GM19395 (cell line): ENCODE measurements around the gene CEP78.
"Not testable (repeated sequence)": the region's sequence is repeated elsewhere in the genome, so short reads cannot be mapped to it uniquely, and the experiment has no call there.

ENCODE experiments used
- ATAC-seq: cut with Tn5 transposase; IDR thresholded peaks from one replicate; pipeline ENCODE4 v1.9.1; 2021; ENCODE audit warnings: mild to moderate bottlenecking, moderate library complexity; ENCODE audit not compliant: unreplicated experiment

The CEP78 gene

GRCh38 chr9:78232471-78232870, 3.4 kb upstream of the CEP78 start:
- ATAC-seq = not testable (repeated sequence)

- no peak for ATAC-seq
These were observed 1.1 kb upstream of the CEP78 start for GRCh38 chr9:78234810-78235209.

DNA sequence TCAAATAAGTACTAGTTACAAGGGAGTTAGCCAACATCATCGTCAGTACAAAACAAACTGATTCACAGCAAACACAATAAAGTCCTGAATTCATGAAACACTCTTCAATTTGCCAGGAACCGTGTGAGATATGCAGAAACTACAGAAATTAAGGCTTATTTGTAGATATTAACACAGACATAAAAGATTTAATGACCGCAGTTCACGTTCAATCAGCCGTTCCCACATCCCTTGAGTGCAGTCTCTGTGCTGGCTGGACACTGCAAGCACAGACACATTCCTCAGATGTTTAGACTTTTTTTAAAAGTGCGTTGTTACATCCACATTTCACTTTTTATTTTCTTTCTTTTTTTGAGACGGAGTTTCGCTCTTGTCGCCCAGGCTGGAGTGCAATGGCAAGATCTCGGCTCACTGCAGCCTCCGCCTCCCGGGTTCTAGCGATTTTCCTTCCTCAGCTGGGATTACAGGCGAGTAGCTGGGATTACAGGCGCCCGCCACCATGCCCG, 566 bp upstream of the CEP78 start:
- no peak for ATAC-seq

DNA sequence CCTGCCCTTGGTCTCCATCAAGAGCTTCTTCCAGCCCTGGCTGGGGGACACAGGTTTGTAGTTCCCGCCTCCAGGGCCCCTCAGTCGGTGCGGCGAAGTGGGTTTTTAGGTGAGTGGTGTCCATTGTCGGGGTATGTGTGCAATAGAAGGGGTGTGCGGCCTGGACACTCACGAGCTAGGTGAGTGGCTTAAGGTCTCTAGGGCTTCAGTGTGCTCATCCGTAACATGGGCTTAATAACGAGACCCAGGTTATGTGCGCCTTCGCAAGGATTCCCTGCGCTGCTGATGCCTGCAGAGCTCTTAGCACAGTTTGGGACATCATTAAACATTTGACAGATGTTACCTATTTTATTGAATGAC, 656 bp downstream of the CEP78 start:
- ATAC-seq = peak; percentile 31

DNA sequence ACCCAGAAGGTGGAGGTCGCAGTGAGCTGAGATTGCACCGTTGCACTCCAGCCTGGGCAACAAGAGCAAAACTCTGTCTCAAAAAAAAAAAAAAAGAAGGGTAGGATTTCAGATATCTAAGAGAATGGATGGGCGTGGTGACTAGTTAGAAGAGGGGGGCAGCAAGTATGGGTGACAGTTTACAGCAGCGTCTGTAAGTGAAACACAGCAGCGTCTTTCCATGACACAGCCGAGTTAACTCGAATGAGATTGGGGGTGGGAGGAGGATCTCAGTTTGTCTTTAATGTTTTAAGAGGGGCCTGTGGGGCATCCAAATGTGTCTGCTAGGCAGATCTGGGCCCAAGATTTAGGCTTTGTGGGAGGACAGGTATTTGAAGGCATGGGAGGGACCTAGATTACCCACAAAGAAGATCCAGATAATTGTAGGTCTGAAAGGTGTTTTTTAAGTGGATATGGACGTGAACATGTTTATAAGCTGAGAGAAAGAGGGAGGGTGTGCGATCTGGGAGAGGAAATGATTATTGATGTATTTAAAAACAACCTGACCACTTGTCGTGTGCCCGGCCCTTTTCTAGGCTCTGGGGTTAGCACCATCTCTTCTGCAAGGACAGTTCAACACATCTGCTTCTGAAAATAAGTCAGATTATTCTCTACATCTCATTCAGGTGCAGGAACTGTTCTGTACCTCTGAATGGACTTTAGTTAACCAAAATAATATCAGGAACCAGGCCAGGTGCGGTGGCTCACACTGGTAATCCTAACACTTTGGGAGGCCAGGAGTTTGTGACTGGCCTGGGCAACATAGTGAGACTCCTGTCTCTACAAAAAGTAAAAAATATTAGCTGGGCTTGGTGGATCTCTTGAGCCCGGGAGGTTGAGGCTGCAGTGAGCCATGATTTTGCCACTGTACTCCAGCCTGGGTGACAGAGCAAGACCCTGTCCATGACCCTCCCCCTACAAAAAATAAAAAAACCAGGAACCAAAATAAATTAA, 2.5 kb downstream of the CEP78 start:
- no peak for ATAC-seq

DNA sequence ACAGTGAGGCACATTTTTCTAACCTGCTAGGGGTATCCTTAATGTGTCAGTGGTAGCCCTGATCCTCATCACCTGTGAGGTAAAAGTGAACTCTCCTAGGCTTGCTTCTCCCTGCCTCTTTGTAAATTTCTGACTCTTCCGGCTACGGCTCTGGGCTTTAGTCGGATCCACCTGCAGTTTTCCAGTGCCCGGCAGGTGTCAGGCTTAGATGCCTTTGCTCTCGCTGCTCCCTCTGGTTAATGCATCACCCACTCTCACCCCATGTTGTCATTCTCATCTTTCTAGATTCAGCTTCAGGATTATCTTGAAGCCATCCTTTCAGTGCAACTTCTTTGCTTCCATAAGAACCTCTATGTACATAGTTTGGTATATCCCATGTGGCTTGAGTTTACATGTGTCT, 3.6 kb downstream of the CEP78 start:
- ATAC-seq = no peak

DNA sequence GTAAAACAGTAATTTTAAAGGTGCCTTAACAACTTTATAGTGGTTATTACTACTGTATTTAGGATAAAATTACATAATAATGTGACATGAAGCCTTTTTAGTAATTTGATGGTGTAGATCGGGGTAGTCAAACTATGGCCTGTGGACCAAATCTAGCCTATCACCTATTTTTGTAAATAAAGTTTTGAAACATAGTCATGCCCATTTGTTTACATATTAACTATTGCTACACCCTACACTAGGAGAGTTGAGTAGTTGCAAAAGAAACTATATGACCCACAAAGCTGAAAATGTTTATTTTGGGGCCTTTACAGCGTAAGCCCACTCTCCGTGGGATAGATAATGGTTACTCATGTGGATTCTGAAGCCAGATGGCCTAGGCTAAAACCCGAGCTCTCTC, 6.2 kb downstream of the CEP78 start:
- no peak for ATAC-seq

DNA sequence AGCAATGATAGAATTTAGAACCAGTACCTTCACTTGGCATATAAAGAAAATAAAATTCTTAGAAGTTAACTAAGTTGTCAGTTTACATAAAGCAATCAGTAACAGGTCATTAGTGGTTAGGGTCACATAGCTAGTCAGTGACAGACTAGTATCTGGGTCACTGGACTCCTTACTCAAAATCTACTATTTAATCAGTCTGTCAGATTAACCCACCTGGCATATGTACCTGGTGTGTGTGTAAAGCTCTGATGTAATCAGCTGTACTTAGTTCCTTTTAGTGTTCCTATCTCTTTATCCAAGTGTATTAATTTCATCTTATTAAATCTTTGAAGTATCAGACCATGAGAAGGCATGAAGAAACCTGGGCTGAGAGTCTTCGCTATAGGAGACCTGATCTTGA, 7.3 kb downstream of the CEP78 start:
- no peak for ATAC-seq

GRCh38 chr9:78245401-78245800, 9.5 kb downstream of the CEP78 start:
- ATAC-seq = no peak

DNA sequence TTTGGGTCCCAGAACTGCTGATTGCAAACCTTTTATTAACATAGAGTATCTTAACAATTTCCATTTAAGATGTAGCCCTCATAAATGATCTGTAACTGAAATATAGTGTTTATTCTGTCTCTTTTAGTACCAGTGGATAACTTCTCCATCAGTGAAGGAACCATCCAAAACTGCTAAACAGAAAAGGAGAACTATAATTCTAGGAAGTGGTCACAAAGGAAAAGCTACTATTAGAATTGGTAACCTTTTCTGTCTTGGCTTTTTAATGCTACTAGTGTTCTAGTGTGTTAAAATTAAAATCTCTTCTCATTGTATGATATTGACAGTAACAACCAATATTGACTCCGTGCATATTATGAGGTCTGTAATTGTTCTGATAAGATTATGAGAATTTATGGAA, 12.8 kb downstream of the CEP78 start:
- ATAC-seq = no peak

DNA sequence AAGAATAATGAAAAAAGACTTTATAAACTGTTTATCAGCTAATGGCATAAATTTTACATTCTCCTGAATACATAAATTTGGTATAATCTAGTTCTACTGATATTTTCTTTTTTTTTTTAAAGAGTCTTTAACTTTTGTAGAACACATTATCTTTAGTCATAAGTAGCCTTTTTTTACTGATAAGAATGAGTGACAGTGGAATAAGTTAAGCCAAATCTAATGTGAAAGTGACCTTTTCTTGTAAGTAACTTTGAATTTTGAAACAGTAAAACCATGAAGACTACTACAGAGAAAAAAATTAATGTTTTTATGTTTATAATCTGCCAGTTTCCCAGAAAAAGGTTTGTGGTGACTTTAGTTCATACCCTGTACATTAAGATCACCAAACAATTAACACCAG, 13.7 kb downstream of the CEP78 start:
- no peak for ATAC-seq

GRCh38 chr9:78252616-78253015, 16.7 kb downstream of the CEP78 start:
- no peak for ATAC-seq

- ATAC-seq = no peak
These were observed 17.4 kb downstream of the CEP78 start for GRCh38 chr9:78253285-78253684.

DNA sequence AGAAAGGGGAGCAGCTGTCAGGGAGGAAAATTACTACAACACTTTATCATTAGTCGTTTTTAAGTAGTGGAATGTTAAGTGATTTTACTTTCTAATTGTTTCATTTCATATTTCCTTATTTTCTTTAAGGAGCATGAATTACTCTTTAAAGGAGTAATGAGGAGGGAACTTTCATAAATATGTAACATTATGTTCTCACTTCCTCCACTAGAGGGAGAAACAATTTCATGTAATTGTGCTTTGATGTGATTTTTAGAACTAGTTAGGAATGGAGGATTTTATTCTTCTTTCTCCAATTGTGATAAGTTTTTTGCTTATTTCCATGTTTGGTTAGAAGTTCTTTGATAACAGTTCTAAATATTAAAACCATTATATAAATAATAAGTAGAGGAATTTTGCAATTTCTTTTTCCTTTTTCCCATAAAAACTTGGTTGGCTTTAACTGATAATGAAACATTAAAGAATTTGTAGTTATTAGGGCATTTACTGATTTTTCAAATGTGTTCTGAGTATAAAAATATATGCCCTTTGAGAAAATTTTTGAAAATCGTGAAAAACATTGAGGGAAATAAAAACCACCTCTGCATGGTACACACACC, 25.6 kb downstream of the CEP78 start:
- no peak for ATAC-seq

- no peak for ATAC-seq
These were observed 26.8 kb downstream of the CEP78 start for GRCh38 chr9:78262655-78263054.

DNA sequence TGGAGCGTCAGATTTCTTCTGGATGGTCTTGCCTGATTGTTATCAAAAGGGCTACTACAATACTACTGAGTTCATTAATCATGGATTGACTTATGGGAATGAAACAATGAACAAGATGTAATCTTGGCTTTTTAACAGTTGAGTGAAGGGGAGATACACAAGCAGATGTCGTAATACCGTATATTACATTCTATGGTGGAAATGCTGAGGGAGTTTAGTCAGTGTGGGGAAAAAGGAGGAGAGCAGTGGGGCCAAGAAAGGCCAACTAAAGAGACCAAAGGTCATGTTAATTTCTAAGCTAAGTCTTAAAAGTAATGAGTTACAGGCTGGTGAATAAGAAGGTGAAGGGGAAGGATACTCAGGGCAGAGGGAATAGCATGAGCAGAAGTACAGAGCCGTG, 32.0 kb downstream of the CEP78 start:
- ATAC-seq = no peak

DNA sequence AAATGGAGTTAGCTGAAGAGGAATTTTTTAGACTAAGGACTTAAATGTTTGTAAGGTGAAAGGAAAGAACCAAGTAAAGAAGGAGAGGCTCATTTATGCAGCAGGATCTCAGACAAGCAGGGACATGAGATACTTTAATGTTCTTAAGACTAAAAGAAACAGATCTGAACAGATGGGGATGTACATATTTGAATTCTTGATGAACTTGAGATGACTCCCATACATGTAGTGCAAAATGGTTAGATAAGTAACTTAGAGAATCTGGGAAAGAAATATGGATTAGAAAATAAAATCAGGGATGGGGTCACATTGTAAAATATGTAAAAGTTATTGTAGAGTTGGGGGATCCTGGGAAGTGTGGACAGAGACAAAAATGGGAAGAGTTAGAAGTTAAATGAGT, 33.9 kb downstream of the CEP78 start:
- no peak for ATAC-seq

GRCh38 chr9:78272307-78272706, 36.4 kb downstream of the CEP78 start:
- ATAC-seq = no peak

DNA sequence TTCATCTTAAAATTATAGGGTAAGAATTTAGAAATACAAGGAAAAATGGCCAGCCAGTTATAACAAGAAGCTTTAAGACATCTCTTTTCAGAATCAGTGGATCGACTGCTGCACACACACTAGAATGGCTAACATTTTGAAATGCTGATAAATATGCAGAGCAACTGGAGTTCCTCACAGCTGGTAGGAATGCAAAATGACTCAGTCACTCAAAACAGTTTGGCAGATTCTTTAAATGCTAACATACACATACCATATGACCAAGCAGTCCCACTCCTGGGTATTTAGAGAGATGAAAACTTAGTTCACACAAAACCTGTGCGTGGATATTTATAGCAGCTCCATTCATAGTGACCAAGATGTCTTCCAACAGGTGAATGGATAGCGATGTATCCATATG, 37.9 kb downstream of the CEP78 start:
- no peak for ATAC-seq

- ATAC-seq = no peak
These were observed 42.4 kb downstream of the CEP78 start for GRCh38 chr9:78278177-78278777.

DNA sequence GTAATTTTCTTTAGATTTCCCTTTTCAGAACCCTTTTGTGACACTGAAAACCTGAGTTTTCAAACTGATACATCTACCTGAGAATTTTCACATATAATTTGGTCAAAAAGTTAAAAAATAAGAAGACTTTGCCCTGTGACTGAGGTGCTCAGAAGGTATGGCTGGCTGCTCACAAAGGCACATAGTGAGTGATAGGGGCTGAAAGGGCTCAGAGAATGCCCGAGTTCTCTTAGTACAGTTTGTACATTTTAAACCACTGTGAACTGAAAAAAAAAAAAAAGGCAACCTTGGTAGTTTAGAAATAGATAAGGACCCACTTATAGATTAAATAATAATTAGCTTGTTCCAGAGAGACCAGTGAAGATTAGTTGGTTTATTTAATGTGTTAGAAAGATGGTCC, 42.9 kb downstream of the CEP78 start:
- ATAC-seq = no peak
